ENCODE data around the gene DNAH14. TPM values are rescaled to one million over a fixed set of nuclear protein-coding genes. Genes with fewer than 3 reads are reported as not detected.

Gene DNAH14
- polyA plus RNA-seq, 1 donor from 2014 or later = 24.9 TPM

- H3K79me2 ChIP-seq (replicated peaks; ENCODE audit: insufficient read depth, low read length) = no peaks in the 10 kb centered on the region
- H3F3A ChIP-seq (ENCODE audit: insufficient read depth, low read length, poor library complexity, severe bottlenecking) = no peaks in the 10 kb centered on the region
- TF ChIP-seq CTCF (IDR thresholded peaks at IDR 0.05; ENCODE audit: poor library complexity, severe bottlenecking) (no peak), POLR2AphosphoS5 (IDR thresholded peaks at IDR 0.05) (no peak), RAD21 (conservative IDR thresholded peaks at IDR 0.05) (no peak), TAF1 (IDR thresholded peaks at IDR 0.05; ENCODE audit: low read depth) (no peak), EZH2 (IDR thresholded peaks at IDR 0.05; ENCODE audit: borderline replicate concordance, insufficient read depth, low read length, poor library complexity, severe bottlenecking) (no peak), SMC3 (conservative IDR thresholded peaks at IDR 0.05; ENCODE audit: poor library complexity) (no peak), EP300 (conservative IDR thresholded peaks at IDR 0.05; ENCODE audit: poor library complexity, severe bottlenecking) (no peak), REST (IDR thresholded peaks at IDR 0.05; ENCODE audit: borderline replicate concordance) (no peak), MXI1 (conservative IDR thresholded peaks at IDR 0.05; ENCODE audit: poor library complexity, severe bottlenecking) (no peak)
- no peak overlapping the region for H2AFZ ChIP-seq (ENCODE audit: low read depth, low read length)
- no peak overlapping the region for H3K4me2 ChIP-seq (ENCODE audit: low read length)
- H3K27me3 ChIP-seq (ENCODE audit: insufficient read depth, low read depth, low read length) = no peaks in the 10 kb centered on the region
- no peak overlapping the region for H3K9ac ChIP-seq (ENCODE audit: low read length)
- H3K9me2 ChIP-seq (ENCODE audit: insufficient read depth, low read length) = no peaks in the 10 kb centered on the region
- H3K36me3 ChIP-seq (ENCODE audit: insufficient read depth, low read length) = no peaks in the 10 kb centered on the region
- no peaks in the 10 kb centered on the region for H3K9me3 ChIP-seq (ENCODE audit: low read length)
- no peak overlapping the region for H3K27ac ChIP-seq (ENCODE audit: low read length)
- no peaks in the 10 kb centered on the region for H4K20me1 ChIP-seq (ENCODE audit: insufficient read depth)
- no peak overlapping the region for H3K4me3 ChIP-seq (ENCODE audit: low read length)
Measured at GRCh38 chr1:225437710-225438437, 508.4 kb downstream of the DNAH14 start.

GRCh38 chr1:225440380-225441221 is 511.1 kb downstream of the DNAH14 start:
- no peaks in the 10 kb centered on the region for H3K9me3 ChIP-seq (ENCODE audit: low read length)
- H3K4me3 ChIP-seq (ENCODE audit: low read length) = no peak overlapping the region
- no peaks in the 10 kb centered on the region for H3K9me2 ChIP-seq (ENCODE audit: insufficient read depth, low read length)
- no peak overlapping the region for H2AFZ ChIP-seq (ENCODE audit: low read depth, low read length)
- H3K36me3 ChIP-seq (ENCODE audit: insufficient read depth, low read length) = no peaks in the 10 kb centered on the region
- H3K4me2 ChIP-seq (ENCODE audit: low read length) = no peak overlapping the region
- H4K20me1 ChIP-seq (ENCODE audit: insufficient read depth) = no peaks in the 10 kb centered on the region
- H3K79me2 ChIP-seq (replicated peaks; ENCODE audit: insufficient read depth, low read length) = no peaks in the 10 kb centered on the region
- H3K27ac ChIP-seq (ENCODE audit: low read length) = no peak overlapping the region
- TF ChIP-seq POLR2AphosphoS5 (IDR thresholded peaks at IDR 0.05) (no peak), REST (IDR thresholded peaks at IDR 0.05; ENCODE audit: borderline replicate concordance) (peak; percentile 53), CTCF (IDR thresholded peaks at IDR 0.05; ENCODE audit: poor library complexity, severe bottlenecking) (no peak)
- no peaks in the 10 kb centered on the region for H3K27me3 ChIP-seq (ENCODE audit: insufficient read depth, low read depth, low read length)
- H3F3A ChIP-seq (ENCODE audit: insufficient read depth, low read length, poor library complexity, severe bottlenecking) = no peaks in the 10 kb centered on the region
- H3K9ac ChIP-seq (ENCODE audit: low read length) = no peak overlapping the region
